Peyer's patch (tissue), 4 donors: Measurements from ENCODE around the gene OSBPL5.

Experiments used
- POLR2A ChIP-seq, 2 donors: fragments of 450-650 bp; IDR thresholded peaks; one replicate each; pipeline ENCODE4 v1.5.1; 2017; ENCODE audit warnings: antibody characterized with exemption in 2 of 2, mild to moderate bottlenecking in 2 of 2, moderate library complexity in 2 of 2
- TF ChIP-seq, protein P1 (sequence below), 6 experiments: fragments of 450-650 bp in 4 of 6; fragments of 200-600 bp in 2 of 6; sonication (generic) in 1 of 6; IDR thresholded peaks; one replicate each; pipeline ENCODE4 v1.5.1; 2017 to 2019; ENCODE audit warnings: antibody characterized with exemption in 6 of 6, mild to moderate bottlenecking in 3 of 6, moderate library complexity in 1 of 6

DNA sequence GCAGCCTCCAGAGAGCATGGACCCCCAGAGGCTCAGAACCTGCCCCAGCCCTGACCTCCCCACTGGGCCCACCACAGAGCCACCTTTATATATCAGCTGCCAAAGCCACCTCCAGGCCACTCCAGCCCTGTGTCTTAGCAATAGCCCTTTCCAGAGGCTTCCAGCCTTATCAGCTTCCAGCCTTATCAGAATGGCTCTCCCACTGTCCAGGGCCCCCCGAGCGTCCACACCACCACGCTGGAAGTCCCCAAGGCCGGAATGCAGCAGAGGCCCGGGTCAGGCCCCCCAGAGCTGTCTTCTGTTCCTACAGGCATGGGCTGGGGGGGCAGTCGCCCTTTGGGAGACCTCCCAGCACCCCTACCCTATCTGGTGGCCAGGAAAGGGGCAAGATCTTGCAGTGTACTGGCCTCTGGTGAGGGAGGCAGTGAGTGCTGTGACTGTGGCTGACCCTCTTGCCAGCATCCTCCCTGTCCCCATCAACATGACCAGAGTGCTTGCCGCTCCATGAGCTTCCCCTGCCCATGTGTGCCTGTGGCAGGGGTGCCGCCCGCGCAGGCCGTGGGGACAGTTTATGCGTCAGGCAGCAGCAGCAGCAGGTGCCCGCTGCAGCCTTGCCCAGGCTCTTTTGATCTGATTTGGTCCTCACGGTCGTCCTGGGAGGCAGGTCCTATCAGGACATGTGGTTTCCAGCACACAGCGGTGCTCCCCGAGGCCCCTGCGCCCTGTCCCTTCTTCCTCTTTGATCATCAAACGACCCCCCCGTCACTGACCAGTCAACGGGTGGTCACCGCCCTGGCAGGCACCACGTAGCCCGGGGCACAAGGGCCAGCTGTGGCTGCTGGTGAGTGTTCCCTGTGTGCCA, 15.9 kb downstream of the OSBPL5 start:
- TF ChIP-seq, protein P1, sequence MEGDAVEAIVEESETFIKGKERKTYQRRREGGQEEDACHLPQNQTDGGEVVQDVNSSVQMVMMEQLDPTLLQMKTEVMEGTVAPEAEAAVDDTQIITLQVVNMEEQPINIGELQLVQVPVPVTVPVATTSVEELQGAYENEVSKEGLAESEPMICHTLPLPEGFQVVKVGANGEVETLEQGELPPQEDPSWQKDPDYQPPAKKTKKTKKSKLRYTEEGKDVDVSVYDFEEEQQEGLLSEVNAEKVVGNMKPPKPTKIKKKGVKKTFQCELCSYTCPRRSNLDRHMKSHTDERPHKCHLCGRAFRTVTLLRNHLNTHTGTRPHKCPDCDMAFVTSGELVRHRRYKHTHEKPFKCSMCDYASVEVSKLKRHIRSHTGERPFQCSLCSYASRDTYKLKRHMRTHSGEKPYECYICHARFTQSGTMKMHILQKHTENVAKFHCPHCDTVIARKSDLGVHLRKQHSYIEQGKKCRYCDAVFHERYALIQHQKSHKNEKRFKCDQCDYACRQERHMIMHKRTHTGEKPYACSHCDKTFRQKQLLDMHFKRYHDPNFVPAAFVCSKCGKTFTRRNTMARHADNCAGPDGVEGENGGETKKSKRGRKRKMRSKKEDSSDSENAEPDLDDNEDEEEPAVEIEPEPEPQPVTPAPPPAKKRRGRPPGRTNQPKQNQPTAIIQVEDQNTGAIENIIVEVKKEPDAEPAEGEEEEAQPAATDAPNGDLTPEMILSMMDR (IDR thresholded peaks at IDR 0.05) = no peak
- TF ChIP-seq POLR2A (IDR thresholded peaks at IDR 0.05) = no peak
